Stimulated activated CD8-positive, alpha-beta memory T cell treated with anti-CD3 and anti-CD28 coated beads, Interleukin-15, amount 100 ng/mL, for 1 hour (primary cell): ENCODE results near the gene GPATCH2.
"Not testable (repeated sequence)": the region's sequence is repeated elsewhere in the genome, so short reads cannot be mapped to it uniquely, and the experiment has no call there.

Experiments used
- DNase-seq: peaks from one replicate; pipeline ENCODE4 v3.0.0-alpha.2; 2020; ENCODE audit warnings: low read depth

The GPATCH2 gene

GRCh38 chr1:217630711-217631591 lies at the start of gene GPATCH2, which contains the start of gene SPATA17:
GPATCH2 (minus strand) TSS chr1:217631090; CDS start chr1:217630971, 119 bp downstream.
SPATA17 (plus strand) TSS chr1:217631344; CDS start chr1:217631379, 35 bp downstream.
- DNase-seq = peak; percentile 51

- DNase-seq = no peak
Measured at GRCh38 chr1:217674028-217674729, 43.3 kb upstream of the GPATCH2 start.

GRCh38 chr1:217673387-217673786 lies 42.5 kb upstream of the GPATCH2 start:
- DNase-seq = no peak

- no peak for DNase-seq
Measured at GRCh38 chr1:217668351-217668940, 37.6 kb upstream of the GPATCH2 start.

- DNase-seq = no peak
Measured at GRCh38 chr1:217661407-217661806, 30.5 kb upstream of the GPATCH2 start.

GRCh38 chr1:217660353-217661062 lies 29.6 kb upstream of the GPATCH2 start:
- no peak for DNase-seq

GRCh38 chr1:217650674-217651073 lies 19.8 kb upstream of the GPATCH2 start:
- no peak for DNase-seq

- DNase-seq = no peak
Measured at GRCh38 chr1:217647791-217648190, 16.9 kb upstream of the GPATCH2 start.

- DNase-seq = no peak
Measured at GRCh38 chr1:217642455-217642854, 11.6 kb upstream of the GPATCH2 start.

- no peak for DNase-seq
Measured at GRCh38 chr1:217627431-217627830, 3.5 kb downstream of the GPATCH2 start.

- no peak for DNase-seq
Measured at GRCh38 chr1:217626321-217626720, 4.6 kb downstream of the GPATCH2 start.

- no peak for DNase-seq
Measured at GRCh38 chr1:217622042-217622441, 8.8 kb downstream of the GPATCH2 start.

GRCh38 chr1:217620814-217621213 lies 10.1 kb downstream of the GPATCH2 start:
- DNase-seq = no peak

- DNase-seq = no peak
Measured at GRCh38 chr1:217617126-217617525, 13.8 kb downstream of the GPATCH2 start.

- DNase-seq = no peak
Measured at GRCh38 chr1:217614200-217614712, 16.6 kb downstream of the GPATCH2 start.

GRCh38 chr1:217605390-217605789 lies 25.5 kb downstream of the GPATCH2 start:
- DNase-seq = no peak

- DNase-seq = no peak
Measured at GRCh38 chr1:217602380-217602779, 28.5 kb downstream of the GPATCH2 start.

GRCh38 chr1:217599154-217599553 lies 31.7 kb downstream of the GPATCH2 start:
- no peak for DNase-seq

GRCh38 chr1:217590598-217590997 lies 40.3 kb downstream of the GPATCH2 start:
- DNase-seq = no peak

GRCh38 chr1:217586586-217586985 lies 44.3 kb downstream of the GPATCH2 start:
- no peak for DNase-seq

- DNase-seq = no peak
Measured at GRCh38 chr1:217585577-217585976, 45.3 kb downstream of the GPATCH2 start.

GRCh38 chr1:217584286-217584811 lies 46.5 kb downstream of the GPATCH2 start:
- not testable (repeated sequence) for DNase-seq
